ENCODE data around the gene FOXO1.

GRCh38 chr13:40535345-40535836 is 131.1 kb downstream of the FOXO1 start:
- no peak for TF ChIP-seq CTCF (IDR thresholded peaks at IDR 0.05; ENCODE audit: insufficient read depth, low read length, poor library complexity, severe bottlenecking)
- no peak for TF ChIP-seq EZH2phosphoT487 (conservative IDR thresholded peaks at IDR 0.05; ENCODE audit: low read length)

All from SU-DHL-6 (cell line).